ENCODE data around the gene PAX7. TPM values are rescaled to one million over a fixed set of nuclear protein-coding genes. Genes with fewer than 3 reads are reported as not detected.

PAX7 gene
- total RNA-seq, 6 experiments from 2014 or later, result not detected

DNA sequence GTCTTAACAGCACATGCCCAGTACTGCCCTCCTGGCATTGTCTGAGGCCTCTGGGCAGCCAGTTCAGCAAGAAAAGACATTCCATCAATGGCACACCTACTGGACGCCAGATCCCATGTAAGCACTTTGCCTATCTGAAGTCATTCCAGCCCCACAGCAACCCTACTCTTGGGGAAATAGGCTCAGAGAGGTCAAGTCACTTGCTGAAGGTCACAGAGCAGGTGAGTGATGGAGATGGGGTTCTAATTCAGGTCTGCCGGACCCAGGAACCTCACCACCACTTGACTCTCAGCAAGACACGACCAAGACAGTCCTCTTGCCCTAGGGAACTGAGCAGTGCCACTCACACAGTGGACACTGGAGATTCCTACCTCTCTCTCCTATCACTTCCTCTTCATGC is 79.4 kb downstream of the PAX7 start:
- TF ChIP-seq, protein P1, sequence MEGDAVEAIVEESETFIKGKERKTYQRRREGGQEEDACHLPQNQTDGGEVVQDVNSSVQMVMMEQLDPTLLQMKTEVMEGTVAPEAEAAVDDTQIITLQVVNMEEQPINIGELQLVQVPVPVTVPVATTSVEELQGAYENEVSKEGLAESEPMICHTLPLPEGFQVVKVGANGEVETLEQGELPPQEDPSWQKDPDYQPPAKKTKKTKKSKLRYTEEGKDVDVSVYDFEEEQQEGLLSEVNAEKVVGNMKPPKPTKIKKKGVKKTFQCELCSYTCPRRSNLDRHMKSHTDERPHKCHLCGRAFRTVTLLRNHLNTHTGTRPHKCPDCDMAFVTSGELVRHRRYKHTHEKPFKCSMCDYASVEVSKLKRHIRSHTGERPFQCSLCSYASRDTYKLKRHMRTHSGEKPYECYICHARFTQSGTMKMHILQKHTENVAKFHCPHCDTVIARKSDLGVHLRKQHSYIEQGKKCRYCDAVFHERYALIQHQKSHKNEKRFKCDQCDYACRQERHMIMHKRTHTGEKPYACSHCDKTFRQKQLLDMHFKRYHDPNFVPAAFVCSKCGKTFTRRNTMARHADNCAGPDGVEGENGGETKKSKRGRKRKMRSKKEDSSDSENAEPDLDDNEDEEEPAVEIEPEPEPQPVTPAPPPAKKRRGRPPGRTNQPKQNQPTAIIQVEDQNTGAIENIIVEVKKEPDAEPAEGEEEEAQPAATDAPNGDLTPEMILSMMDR (IDR thresholded peaks at IDR 0.05), result no peak
- no peak for TF ChIP-seq POLR2A (IDR thresholded peaks at IDR 0.05)
- ATAC-seq (no peak), DNase-seq (no peak)
- intact Hi-C loops (cut with DNase I), result no loop called here
- H3K27ac ChIP-seq, result no peak overlapping the region
- 25% methylated on average over 2 of the region's 3 CpGs for WGBS (ENCODE audit: insufficient coverage, low coverage, low lambda C conversion rate, missing lambda C conversion rate)
- H3K36me3 ChIP-seq, result no peaks in the 10 kb centered on the region
- H3K27me3 ChIP-seq, result no peaks in the 10 kb centered on the region
- H3K9me3 ChIP-seq, result no peaks in the 10 kb centered on the region
- H3K4me3 ChIP-seq, result no peak overlapping the region
- no peaks in the 10 kb centered on the region for H3K4me1 ChIP-seq

GRCh38 chr1:18711003-18711402 is 80.4 kb downstream of the PAX7 start:
- H3K27me3 ChIP-seq, result no peaks in the 10 kb centered on the region
- H3K4me3 ChIP-seq, result no peak overlapping the region
- H3K36me3 ChIP-seq, result no peaks in the 10 kb centered on the region
- no peak for ATAC-seq
- H3K4me1 ChIP-seq, result no peaks in the 10 kb centered on the region
- no peaks in the 10 kb centered on the region for H3K9me3 ChIP-seq
- 34% methylated on average over 8 of the region's 8 CpGs for WGBS (ENCODE audit: insufficient coverage, low coverage, low lambda C conversion rate, missing lambda C conversion rate)
- intact Hi-C loops (cut with DNase I), result no loop called here
- no peak overlapping the region for H3K27ac ChIP-seq
- no peak for DNase-seq
- TF ChIP-seq, protein P1 (IDR thresholded peaks at IDR 0.05), result no peak

GRCh38 chr1:18711536-18712251 is 81.0 kb downstream of the PAX7 start:
- DNase-seq (no peak), ATAC-seq (no peak)
- Histone ChIP-seq H3K36me3 (no peaks in the 10 kb centered on the region), H3K9me3 (no peaks in the 10 kb centered on the region), H3K4me3 (no peak overlapping the region), H3K4me1 (no peaks in the 10 kb centered on the region), H3K27me3 (no peaks in the 10 kb centered on the region), H3K27ac (no peak overlapping the region)
- TF ChIP-seq, protein P1 (IDR thresholded peaks at IDR 0.05), result no peak
- intact Hi-C loops (cut with DNase I), result no loop called here
- WGBS (ENCODE audit: insufficient coverage, low coverage, low lambda C conversion rate, missing lambda C conversion rate), result 51% methylated on average over 8 of the region's 11 CpGs

GRCh38 chr1:18712252-18712600 is 81.6 kb downstream of the PAX7 start:
- Histone ChIP-seq H3K4me1 (no peaks in the 10 kb centered on the region), H3K36me3 (no peaks in the 10 kb centered on the region), H3K9me3 (no peaks in the 10 kb centered on the region), H3K27ac (no peak overlapping the region), H3K4me3 (no peak overlapping the region), H3K27me3 (no peaks in the 10 kb centered on the region)
- TF ChIP-seq, protein P1 (IDR thresholded peaks at IDR 0.05), result no peak
- no peak for TF ChIP-seq POLR2A (IDR thresholded peaks at IDR 0.05)
- WGBS (ENCODE audit: insufficient coverage, low coverage, low lambda C conversion rate, missing lambda C conversion rate), result 60% methylated on average over 5 of the region's 5 CpGs
- ATAC-seq (no peak), DNase-seq (no peak)
- intact Hi-C loops (cut with DNase I), result no loop called here
